PC-9 (cell line): ENCODE results near the gene CYP27C1. TPM values are rescaled to one million over a fixed set of nuclear protein-coding genes. Genes with fewer than 3 reads are reported as not detected.

ENCODE experiments used
- BruUV-seq: library from RNA; stranded (reverse); fragments of 400-500 nt; replicated peaks from 2 replicates; lab custom pipeline; 2021; lab: Mats Ljungman, UMichigan
- CTCF ChIA-PET: fragments of 300-600 bp; sonication (Branson Sonifier 250); formaldehyde crosslinking; loops from one replicate; lab custom pipeline; 2022; ENCODE audit warnings: antibody characterized with exemption; lab: Charles Lee
- POLR2A ChIA-PET: fragments of 300-600 bp; sonication (Branson Sonifier 250); formaldehyde crosslinking; loops from one replicate; lab custom pipeline; 2022; ENCODE audit warnings: antibody characterized with exemption; ENCODE audit not compliant: unreplicated experiment; lab: Charles Lee
- DNase-seq, 2 experiments: peaks; one replicate each; pipeline versions ENCODE4 v3.0.0 to v3.0.0-alpha.2; 2015 to 2022; ENCODE audit warnings: mixed read lengths in 1 of 2
- H2AFZ ChIP-seq: fragments of 200-600 bp; sonication (generic); 2 replicates; pipeline ENCODE4 v1.8.1; 2017; ENCODE audit warnings: antibody characterized with exemption
- H3F3A ChIP-seq: fragments of 200-600 bp; sonication (generic); 2 replicates; pipeline ENCODE4 v1.8.1; 2017; ENCODE audit warnings: antibody characterized with exemption, mild to moderate bottlenecking, low read depth; ENCODE audit not compliant: insufficient read depth
- H3K27ac ChIP-seq: fragments of 200-600 bp; sonication (generic); 2 replicates; pipeline ENCODE4 v1.6.1; 2016; ENCODE audit warnings: mixed run types
- H3K27me3 ChIP-seq: fragments of 200-600 bp; sonication (generic); 2 replicates; pipeline ENCODE4 v1.6.1; 2016; ENCODE audit warnings: low read depth, mixed run types; ENCODE audit not compliant: insufficient read depth
- H3K36me3 ChIP-seq: fragments of 200-600 bp; sonication (generic); 2 replicates; pipeline ENCODE4 v1.6.1; 2016; ENCODE audit warnings: low read depth, mixed run types
- H3K4me1 ChIP-seq: fragments of 200-600 bp; sonication (generic); replicated peaks from 2 replicates; pipeline ENCODE4 v1.6.1; 2016; ENCODE audit warnings: mixed run types; ENCODE audit not compliant: insufficient read depth
- H3K4me2 ChIP-seq: fragments of 200-600 bp; sonication (generic); 2 replicates; pipeline ENCODE4 v1.6.1; 2017; ENCODE audit warnings: mixed run types
- H3K4me3 ChIP-seq: fragments of 200-600 bp; sonication (generic); 2 replicates; pipeline ENCODE4 v1.6.1; 2016; ENCODE audit warnings: mixed run types
- H3K79me2 ChIP-seq: fragments of 200-600 bp; sonication (generic); 2 replicates; pipeline ENCODE4 v1.6.1; 2017; ENCODE audit warnings: low read depth, mixed run types
- H3K9me2 ChIP-seq: fragments of 200-600 bp; sonication (generic); 2 replicates; pipeline ENCODE4 v1.8.1; 2017; ENCODE audit warnings: mild to moderate bottlenecking; ENCODE audit not compliant: insufficient read depth
- H3K9me3 ChIP-seq: fragments of 200-600 bp; sonication (generic); 2 replicates; pipeline ENCODE4 v1.8.1; 2016; ENCODE audit warnings: low read depth; ENCODE audit not compliant: insufficient read depth
- H4K20me1 ChIP-seq: fragments of 200-600 bp; sonication (generic); 2 replicates; pipeline ENCODE4 v1.8.1; 2017; ENCODE audit not compliant: insufficient read depth
- CTCF ChIP-seq: fragments of 200-600 bp; sonication (generic); conservative IDR thresholded peaks from 2 replicates; pipeline ENCODE4 v1.6.1; 2017; ENCODE audit warnings: mixed run types, antibody characterized with exemption, mild to moderate bottlenecking, moderate library complexity
- EZH2 ChIP-seq: fragments of 200-600 bp; sonication (generic); IDR thresholded peaks from 2 replicates; pipeline ENCODE4 v1.8.0; 2017; ENCODE audit warnings: antibody characterized with exemption, low read depth
- intact Hi-C: fragments of 100-400 bp; cut with micrococcal nuclease; formaldehyde crosslinking; loops from one replicate; pipeline ENCODE4 v1.10.0; 2022; ENCODE audit not compliant: unreplicated experiment
- total RNA-seq: library from RNA; stranded (reverse); gene quantifications from 2 replicates; pipeline ENCODE4 v1.2.3, GENCODE V29; 2021

The CYP27C1 gene
- total RNA-seq, 1 experiment from 2014 or later, result 0.94 TPM

GRCh38 chr2:127200962-127201361 lies 19.1 kb downstream of the CYP27C1 start:
- Histone ChIP-seq H3K4me3 (no peak overlapping the region), H2AFZ (no peak overlapping the region), H3K9me3 (no peaks in the 10 kb centered on the region), H3K27ac (no peak overlapping the region), H3K4me1 (no peaks in the 10 kb centered on the region), H3K27me3 (no peaks in the 10 kb centered on the region), H3K36me3 (no peaks in the 10 kb centered on the region; the same call in 1 of the 2 replicates), H3K9me2 (no peaks in the 10 kb centered on the region; the same call in 1 of the 2 replicates), H3F3A (peaks cover 8% of the 10 kb centered on the region; the same call in 1 of the 2 replicates), H4K20me1 (no peaks in the 10 kb centered on the region), H3K4me2 (no peak overlapping the region), H3K79me2 (no peaks in the 10 kb centered on the region)
- DNase-seq, result no peak
- no peak for TF ChIP-seq EZH2
- BruUV-seq, result no TSS peak
- POLR2A ChIA-PET, result no interaction called here
- intact Hi-C loops, result no loop called here
- CTCF ChIA-PET, result interaction anchor here (0.5 to 0.6 kb wide), 2 partner anchors 125 to 127 kb away, joined by 4 to 6 read pairs; no protein-coding TSS in a partner anchor

GRCh38 chr2:127199223-127199622 lies 20.9 kb downstream of the CYP27C1 start:
- Histone ChIP-seq H3K4me1 (no peaks in the 10 kb centered on the region), H3K27ac (no peak overlapping the region), H4K20me1 (no peaks in the 10 kb centered on the region), H3K4me2 (no peak overlapping the region), H3F3A (peaks cover 8% of the 10 kb centered on the region; the same call in 1 of the 2 replicates), H3K4me3 (no peak overlapping the region), H3K27me3 (no peaks in the 10 kb centered on the region), H2AFZ (no peak overlapping the region), H3K79me2 (no peaks in the 10 kb centered on the region), H3K36me3 (no peaks in the 10 kb centered on the region; the same call in 1 of the 2 replicates), H3K9me3 (no peaks in the 10 kb centered on the region), H3K9me2 (no peaks in the 10 kb centered on the region; the same call in 1 of the 2 replicates)
- no TSS peak for BruUV-seq
- no peak for TF ChIP-seq CTCF
- TF ChIP-seq EZH2, result no peak
- ChIA-PET CTCF (no interaction called here), POLR2A (no interaction called here)
- DNase-seq, result no peak
- intact Hi-C loops, result loop anchor here (5.0 kb wide), 2 partner anchors 68 to 448 kb away; partner anchors contain the start of gene GPR17

GRCh38 chr2:127197475-127198385 lies 22.4 kb downstream of the CYP27C1 start:
- CTCF ChIA-PET, result interaction anchor here (0.5 to 1.5 kb wide), 20 partner anchors 11 to 601 kb away, joined by 3 to 21 read pairs (median 4); partner anchors contain the start of gene ERCC3
- Histone ChIP-seq H4K20me1 (no peaks in the 10 kb centered on the region), H2AFZ (no peak overlapping the region), H3K4me1 (no peaks in the 10 kb centered on the region), H3K9me3 (no peaks in the 10 kb centered on the region), H3K4me3 (no peak overlapping the region), H3K27ac (no peak overlapping the region), H3K27me3 (no peaks in the 10 kb centered on the region), H3F3A (peaks cover 8% of the 10 kb centered on the region; the same call in 1 of the 2 replicates), H3K4me2 (no peak overlapping the region), H3K36me3 (no peaks in the 10 kb centered on the region; the same call in 1 of the 2 replicates), H3K79me2 (no peaks in the 10 kb centered on the region), H3K9me2 (no peaks in the 10 kb centered on the region; the same call in 1 of the 2 replicates)
- DNase-seq, result peak; percentile 71 to 83
- BruUV-seq, result no TSS peak
- no peak for TF ChIP-seq EZH2
- peak; percentile 88 for TF ChIP-seq CTCF
- intact Hi-C loops, result loop anchor here (1.0 to 5.0 kb wide), 6 partner anchors 70 to 450 kb away; partner anchors contain the start of genes ERCC3 and GPR17
- POLR2A ChIA-PET, result interaction anchor here (0.6 kb wide), 1 partner anchor 96 kb away, joined by 4 read pairs; the partner anchor contains the start of gene ERCC3
